Keratinocyte (primary cell): Measurements from ENCODE around the gene WFS1.

Experiments
- EZH2 ChIP-seq: IDR thresholded peaks from one replicate; pipeline ENCODE4 v1.6.1; 2012; ENCODE audit warnings: inconsistent platforms, mild to moderate bottlenecking, low read length, moderate library complexity
- TF ChIP-seq, protein P1 (sequence below), 3 experiments: IDR thresholded peaks in 1 of 3; conservative IDR thresholded peaks in 1 of 3; optimal IDR thresholded peaks in 1 of 3; 2 replicates in 2 of 3; 3 replicates in 1 of 3; pipeline versions ENCODE3 to v1.5.1; 2011; ENCODE audit warnings: low read length in 3 of 3, mild to moderate bottlenecking in 3 of 3, moderate library complexity in 2 of 3, control low read depth in 1 of 3, inconsistent platforms in 1 of 3; ENCODE audit not compliant: insufficient read depth in 2 of 3; ENCODE audit errors: extremely low read depth in 1 of 3

DNA sequence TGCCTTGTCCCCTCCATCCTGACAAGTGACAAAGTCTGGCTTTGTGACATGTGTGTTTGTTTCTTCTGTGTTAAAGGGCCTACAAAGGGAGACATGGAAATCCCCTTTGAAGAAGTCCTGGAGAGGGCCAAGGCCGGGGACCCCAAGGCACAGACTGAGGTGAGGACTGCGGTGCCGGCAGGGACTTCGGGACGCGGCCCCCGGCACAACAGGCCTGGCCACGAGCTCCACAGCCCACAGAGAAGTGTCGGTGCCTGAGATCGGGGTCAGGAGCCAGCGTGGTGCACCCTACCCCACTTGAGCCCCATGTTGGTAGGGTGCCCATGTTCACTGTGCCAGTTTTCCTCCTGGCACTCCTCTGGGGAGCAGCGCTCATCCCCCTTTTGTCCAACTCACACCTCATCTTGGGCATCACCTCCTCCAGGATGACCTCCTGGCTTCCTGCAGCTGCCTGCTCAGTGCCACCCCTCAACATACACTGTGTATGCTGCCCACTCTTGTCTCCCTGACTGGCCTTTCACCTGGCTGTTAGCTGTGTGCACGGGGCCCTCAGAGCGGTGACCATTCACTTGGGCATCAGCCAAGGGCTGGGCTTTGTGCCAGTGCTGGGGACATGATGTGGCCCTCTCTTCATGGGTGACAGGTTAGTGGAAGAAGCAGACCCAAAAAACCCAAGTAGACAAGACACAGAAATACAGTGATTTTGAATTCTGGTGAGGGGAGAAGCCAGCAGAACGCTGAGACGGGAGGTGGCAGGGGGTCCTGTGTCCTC lies 17.6 kb downstream of the WFS1 start:
- TF ChIP-seq EZH2 = no peak
- TF ChIP-seq, protein P1, sequence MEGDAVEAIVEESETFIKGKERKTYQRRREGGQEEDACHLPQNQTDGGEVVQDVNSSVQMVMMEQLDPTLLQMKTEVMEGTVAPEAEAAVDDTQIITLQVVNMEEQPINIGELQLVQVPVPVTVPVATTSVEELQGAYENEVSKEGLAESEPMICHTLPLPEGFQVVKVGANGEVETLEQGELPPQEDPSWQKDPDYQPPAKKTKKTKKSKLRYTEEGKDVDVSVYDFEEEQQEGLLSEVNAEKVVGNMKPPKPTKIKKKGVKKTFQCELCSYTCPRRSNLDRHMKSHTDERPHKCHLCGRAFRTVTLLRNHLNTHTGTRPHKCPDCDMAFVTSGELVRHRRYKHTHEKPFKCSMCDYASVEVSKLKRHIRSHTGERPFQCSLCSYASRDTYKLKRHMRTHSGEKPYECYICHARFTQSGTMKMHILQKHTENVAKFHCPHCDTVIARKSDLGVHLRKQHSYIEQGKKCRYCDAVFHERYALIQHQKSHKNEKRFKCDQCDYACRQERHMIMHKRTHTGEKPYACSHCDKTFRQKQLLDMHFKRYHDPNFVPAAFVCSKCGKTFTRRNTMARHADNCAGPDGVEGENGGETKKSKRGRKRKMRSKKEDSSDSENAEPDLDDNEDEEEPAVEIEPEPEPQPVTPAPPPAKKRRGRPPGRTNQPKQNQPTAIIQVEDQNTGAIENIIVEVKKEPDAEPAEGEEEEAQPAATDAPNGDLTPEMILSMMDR (optimal IDR thresholded peaks at IDR 0.05 in 1 of 3, IDR thresholded peaks at IDR 0.05 in 1 of 3, conservative IDR thresholded peaks at IDR 0.05 in 1 of 3; ENCODE audit: extremely low read depth in 1 of 3, insufficient read depth in 2 of 3, low read length in 3 of 3) = no peak
